GM21360 (cell line): Measurements from ENCODE around the gene RGL1.

Source experiments
- ATAC-seq: cut with Tn5 transposase; IDR thresholded peaks from one replicate; pipeline ENCODE4 v1.9.1; 2021; ENCODE audit warnings: mild to moderate bottlenecking, moderate library complexity; ENCODE audit not compliant: unreplicated experiment

Gene RGL1

GRCh38 chr1:183945428-183946319 is 140.8 kb downstream of the RGL1 start:
- no peak for ATAC-seq

- ATAC-seq: no peak
These were observed 141.3 kb downstream of the RGL1 start for GRCh38 chr1:183946320-183946613.

DNA sequence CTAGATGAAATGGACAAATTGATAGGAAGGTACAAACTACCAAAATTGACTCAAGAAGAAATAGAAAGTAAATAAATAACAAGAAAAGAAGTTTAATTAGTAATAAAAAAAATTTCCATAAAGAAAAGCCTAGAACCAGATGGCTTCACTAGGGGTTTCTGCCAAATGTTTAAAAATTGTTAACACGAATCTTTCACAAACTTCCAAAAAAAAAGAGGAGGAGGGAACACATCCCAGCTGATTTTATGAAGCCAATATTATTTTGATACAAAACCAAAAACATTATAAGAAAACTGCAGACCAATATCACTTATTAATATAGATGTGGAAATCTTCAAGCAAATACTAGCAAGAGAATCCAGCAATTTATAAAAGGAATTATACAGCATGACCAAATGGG is 143.1 kb downstream of the RGL1 start:
- ATAC-seq: no peak

- ATAC-seq: no peak
These were observed 147.2 kb downstream of the RGL1 start for GRCh38 chr1:183952101-183952500.

GRCh38 chr1:183953031-183953430 is 148.1 kb downstream of the RGL1 start:
- ATAC-seq: no peak

GRCh38 chr1:183954496-183954895 is 149.6 kb downstream of the RGL1 start:
- ATAC-seq: no peak

GRCh38 chr1:183956559-183957188 is 151.8 kb downstream of the RGL1 start:
- ATAC-seq: peak; percentile 100

GRCh38 chr1:183957216-183957830 is 152.4 kb downstream of the RGL1 start:
- ATAC-seq: no peak

DNA sequence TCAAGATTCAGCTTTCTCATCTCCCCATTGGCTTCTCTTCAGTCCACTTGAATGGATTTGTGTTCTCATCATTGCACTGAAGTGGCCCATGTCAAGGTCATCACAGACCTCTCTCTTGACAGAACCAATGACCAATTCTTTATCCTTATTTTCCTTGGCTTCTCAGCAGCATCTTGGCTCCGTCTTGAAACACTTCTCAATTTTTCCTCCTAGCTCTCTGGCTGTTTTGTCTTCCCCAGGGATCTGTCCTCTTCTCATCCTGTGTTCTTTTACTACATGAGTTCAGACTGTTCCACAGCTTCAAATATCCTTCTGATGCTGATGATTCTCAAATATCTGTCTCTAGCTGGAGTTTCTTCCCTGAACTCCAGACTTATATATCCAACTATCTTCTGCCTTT is 154.0 kb downstream of the RGL1 start:
- ATAC-seq: no peak

GRCh38 chr1:183961132-183961531 is 156.2 kb downstream of the RGL1 start:
- ATAC-seq: no peak

GRCh38 chr1:183962903-183963302 is 158.0 kb downstream of the RGL1 start:
- ATAC-seq: no peak

DNA sequence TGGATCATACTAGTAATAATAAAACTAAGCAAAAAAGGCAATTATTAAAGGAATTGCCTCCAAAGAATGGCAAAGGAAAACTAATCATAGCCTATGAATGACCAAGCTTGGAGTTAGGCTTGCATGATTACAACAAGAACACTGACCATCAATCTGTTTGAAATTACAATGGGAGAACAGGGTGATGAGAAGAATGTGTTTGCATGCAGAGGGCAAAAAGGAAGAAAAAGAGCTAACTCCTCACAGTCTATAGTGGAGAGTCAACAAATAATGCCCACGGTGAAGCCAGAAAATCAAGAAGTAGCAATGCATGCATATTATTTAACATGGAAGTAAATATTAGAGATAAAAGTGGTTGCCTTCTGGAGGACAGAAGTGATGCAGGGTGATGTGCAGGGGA is 160.8 kb downstream of the RGL1 start:
- ATAC-seq: no peak

- no peak for ATAC-seq
These were observed 161.6 kb downstream of the RGL1 start for GRCh38 chr1:183966487-183966886.

DNA sequence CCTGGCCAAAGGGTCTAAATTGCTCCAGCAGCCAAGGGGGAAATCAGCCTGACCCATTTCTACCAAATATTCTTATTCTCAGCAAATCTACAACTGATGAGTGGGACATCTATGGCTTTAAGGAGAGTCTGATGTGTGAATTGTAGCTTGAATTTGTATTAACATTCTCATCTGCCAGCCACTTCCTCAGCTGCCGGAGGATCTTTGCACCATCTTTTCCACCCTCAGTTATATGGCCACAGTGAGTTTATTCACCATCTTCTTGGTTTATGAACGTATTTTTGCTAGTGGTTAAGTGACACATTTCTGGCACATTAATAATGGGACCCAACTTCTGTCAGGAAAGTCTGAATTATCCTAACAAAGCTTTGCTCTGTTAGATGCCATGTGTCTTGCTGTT is 163.0 kb downstream of the RGL1 start:
- ATAC-seq: no peak

GRCh38 chr1:183968386-183968785 is 163.5 kb downstream of the RGL1 start:
- ATAC-seq: no peak

DNA sequence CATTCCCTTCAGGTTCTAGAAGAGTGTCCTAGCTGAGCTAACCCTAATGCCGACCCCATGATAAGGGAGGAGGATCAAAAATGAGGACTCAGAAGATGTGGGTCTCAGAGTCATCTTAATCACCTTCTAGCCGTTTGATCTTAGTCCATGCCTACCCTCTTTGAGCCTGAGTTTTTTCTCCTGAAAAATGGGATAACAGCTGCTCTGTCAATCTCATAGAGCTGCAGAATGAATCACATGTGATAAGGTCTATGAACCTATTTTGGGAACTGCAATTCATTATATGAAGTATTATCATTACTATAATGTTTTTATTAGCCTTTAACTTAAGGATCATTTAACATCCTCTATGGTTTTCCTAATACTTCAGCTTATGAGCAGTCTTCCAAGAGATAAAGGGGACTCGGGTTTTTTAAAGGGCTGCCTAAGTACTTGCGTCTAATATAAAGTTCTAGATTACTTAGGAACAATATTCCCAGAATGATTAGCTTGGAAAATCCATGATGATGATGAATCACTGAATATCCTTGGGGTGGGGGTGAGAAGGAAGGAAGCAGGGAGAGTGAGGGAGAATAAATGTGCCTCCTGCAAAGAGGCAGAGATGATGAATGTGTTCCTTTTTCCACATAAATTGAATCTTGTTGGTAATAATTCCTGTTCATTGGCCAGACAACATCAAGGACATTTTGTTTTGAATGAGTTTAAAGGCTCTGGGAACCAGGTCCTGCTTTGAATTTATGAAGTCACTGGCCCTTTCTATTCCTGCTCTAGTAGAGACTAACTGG is 165.8 kb downstream of the RGL1 start:
- no peak for ATAC-seq

DNA sequence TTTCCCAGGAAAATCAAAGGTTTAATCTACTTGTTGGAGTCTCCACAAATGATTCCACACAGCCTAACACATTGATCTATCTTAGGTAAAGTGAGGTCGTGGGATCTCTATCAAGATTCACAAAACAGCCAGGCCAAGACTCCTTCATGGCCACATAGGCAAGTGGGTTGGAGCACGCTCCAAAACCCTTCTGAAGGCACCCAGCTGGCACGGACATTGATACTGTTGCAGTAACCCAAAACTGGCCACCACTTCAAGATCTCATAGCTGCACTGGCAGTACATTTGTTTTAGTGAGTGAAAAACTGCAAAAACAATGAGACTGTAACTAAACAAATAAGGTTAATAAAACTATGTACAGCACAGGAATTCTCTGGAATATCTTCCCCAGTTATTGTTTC is 170.7 kb downstream of the RGL1 start:
- ATAC-seq: no peak

DNA sequence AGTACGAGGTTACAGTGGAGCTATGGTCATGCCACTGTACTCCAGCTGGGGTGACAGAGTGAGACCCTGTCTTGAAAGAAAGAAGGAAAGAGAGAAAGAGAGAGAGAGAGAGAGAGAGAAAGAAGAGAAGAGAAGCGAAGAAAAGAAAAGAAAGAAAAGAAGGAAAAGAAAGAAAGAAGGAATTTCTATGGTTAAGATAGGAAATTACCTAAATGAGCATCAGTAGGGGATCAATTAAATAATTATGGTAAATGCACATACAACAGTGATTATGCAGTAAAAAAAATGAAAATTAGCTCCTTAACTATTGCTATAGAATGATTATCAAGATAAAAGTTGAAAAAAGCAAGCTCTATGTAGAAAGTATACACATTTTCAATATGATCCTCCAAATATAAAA is 172.8 kb downstream of the RGL1 start:
- no peak for ATAC-seq
